GM23248 (cell line): ENCODE results near the gene MYO1A. TPM values are rescaled to one million over a fixed set of nuclear protein-coding genes. Genes with fewer than 3 reads are reported as not detected.

ENCODE experiments used
- DNase-seq: peaks from one replicate; pipeline ENCODE4 v3.0.0-alpha.2; 2015
- H2AFZ ChIP-seq: fragments of 200-600 bp; sonication (generic); 2 replicates; pipeline ENCODE4 v1.6.1; 2016; ENCODE audit warnings: antibody characterized with exemption
- H3F3A ChIP-seq: fragments of 200-600 bp; sonication (generic); 2 replicates; pipeline ENCODE4 v1.6.1; 2016; ENCODE audit warnings: mild to moderate bottlenecking, antibody characterized with exemption, mixed run types; ENCODE audit not compliant: insufficient read depth
- H3K27ac ChIP-seq: fragments of 200-600 bp; sonication (generic); 2 replicates; pipeline ENCODE4 v1.5.1; 2016; ENCODE audit warnings: mild to moderate bottlenecking
- H3K27me3 ChIP-seq: fragments of 200-600 bp; sonication (generic); replicated peaks from 2 replicates; pipeline ENCODE4 v1.6.1; 2016; ENCODE audit warnings: mild to moderate bottlenecking; ENCODE audit not compliant: insufficient read depth
- H3K36me3 ChIP-seq: fragments of 200-600 bp; sonication (generic); 2 replicates; pipeline ENCODE4 v1.6.1; 2016; ENCODE audit warnings: low read depth, mild to moderate bottlenecking
- H3K4me1 ChIP-seq: fragments of 200-600 bp; sonication (generic); 2 replicates; pipeline ENCODE4 v1.6.1; 2016; ENCODE audit warnings: mild to moderate bottlenecking; ENCODE audit not compliant: insufficient read depth
- H3K4me2 ChIP-seq: fragments of 200-600 bp; sonication (generic); one replicate; pipeline ENCODE4 v1.6.1; 2016; ENCODE audit warnings: mild to moderate bottlenecking; ENCODE audit not compliant: unreplicated experiment
- H3K4me3 ChIP-seq: fragments of 200-600 bp; sonication (generic); 2 replicates; pipeline ENCODE4 v1.5.1; 2016; ENCODE audit warnings: mild to moderate bottlenecking
- H3K79me2 ChIP-seq: fragments of 200-600 bp; sonication (generic); 2 replicates; pipeline ENCODE4 v1.6.1; 2016; ENCODE audit warnings: mild to moderate bottlenecking; ENCODE audit not compliant: insufficient read depth
- H3K9ac ChIP-seq: fragments of 200-600 bp; sonication (generic); 2 replicates; pipeline ENCODE4 v1.6.1; 2016; ENCODE audit warnings: mild to moderate bottlenecking
- H3K9me2 ChIP-seq: fragments of 200-600 bp; sonication (generic); 2 replicates; pipeline ENCODE4 v1.6.1; 2016; ENCODE audit warnings: mixed run types, mild to moderate bottlenecking, moderate library complexity; ENCODE audit not compliant: insufficient read depth
- H3K9me3 ChIP-seq: fragments of 200-600 bp; sonication (generic); one replicate; pipeline ENCODE4 v1.6.1; 2017; ENCODE audit warnings: low read depth
- H4K20me1 ChIP-seq: fragments of 200-600 bp; sonication (generic); 2 replicates; pipeline ENCODE4 v1.6.0; 2016; ENCODE audit not compliant: insufficient read depth
- EZH2 ChIP-seq: fragments of 200-600 bp; sonication (generic); IDR thresholded peaks from 2 replicates; pipeline ENCODE4 v1.6.1; 2018; ENCODE audit warnings: antibody characterized with exemption, mild to moderate bottlenecking; ENCODE audit not compliant: insufficient read depth, poor library complexity, severe bottlenecking
- EZH2phosphoT487 ChIP-seq: fragments of 200-600 bp; sonication (generic); IDR thresholded peaks from 2 replicates; pipeline ENCODE4 v1.6.1; 2018; ENCODE audit warnings: antibody characterized with exemption, moderate library complexity, mild to moderate bottlenecking, low read depth; ENCODE audit not compliant: insufficient read depth
- WGBS, 2 experiments: methylation state at CpG; one replicate each; pipeline ENCODE4 v1.1.6; 2015 to 2017; ENCODE audit warnings: low lambda C conversion rate in 2 of 2, low coverage in 1 of 2; ENCODE audit errors: missing lambda C conversion rate in 2 of 2; 5-methylcytosine and 5-hydroxymethylcytosine counted together
- in situ Hi-C: fragments of 300-500 bp; cut with MboI; formaldehyde crosslinking; loops from 2 replicates; pipeline ENCODE4 v1.15.0; 2020
- polyA plus RNA-seq: library from polyadenylated mRNA; unstranded; fragments of >200 nt; fragmentation: Nextera tagmentation; extraction: Ambion mirVana; gene quantifications from 2 replicates; pipeline ENCODE4 v1.2.1, GENCODE V29; 2016
- total RNA-seq: library from RNA; depleted of rRNA; stranded (reverse); fragments of >200 nt; shearing (Covaris generic); gene quantifications from 2 replicates; pipeline ENCODE4 v1.2.3, GENCODE V29; 2014

Gene MYO1A
- total and polyA plus RNA-seq, 2 experiments from 2014 or later: not detected

DNA sequence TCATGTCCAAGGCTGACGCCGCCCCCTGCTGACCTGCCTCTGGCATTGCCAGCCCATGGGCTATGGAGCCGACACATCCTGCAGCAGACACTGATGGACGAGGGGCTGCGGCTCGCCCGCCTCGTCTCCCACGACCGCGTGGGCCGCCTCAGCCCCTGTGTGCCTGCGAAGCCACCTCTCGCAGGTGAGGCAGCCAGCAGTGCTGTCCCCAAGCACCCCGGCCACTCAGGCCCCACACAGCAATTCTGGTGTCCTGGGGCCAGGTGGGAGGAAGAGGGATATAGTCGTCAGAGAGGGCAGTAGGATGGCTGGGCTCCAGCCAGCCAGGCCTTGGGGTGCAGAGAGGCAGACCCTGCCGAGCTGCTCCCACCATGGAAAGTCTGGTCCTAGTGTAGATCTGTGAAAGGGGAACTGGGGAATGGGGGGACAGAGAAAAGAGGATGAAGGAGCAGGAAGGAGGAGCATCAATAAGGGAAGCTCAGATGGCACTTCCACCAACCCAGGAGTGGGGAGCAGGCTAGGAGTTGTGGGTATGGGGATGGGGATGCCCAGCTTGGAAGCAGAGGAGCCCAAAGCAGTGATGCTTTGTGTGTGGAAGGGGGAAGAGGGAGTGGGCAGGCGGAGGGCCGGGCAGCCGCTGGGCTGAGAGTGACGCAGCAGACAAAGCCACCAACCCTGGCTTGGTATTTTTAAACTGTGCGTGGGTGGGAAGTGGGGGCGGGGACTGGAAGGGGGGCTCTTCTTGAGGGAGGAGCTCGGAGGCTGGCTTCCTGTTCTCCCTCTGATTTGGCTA is 43.7 kb upstream of the MYO1A start:
- in situ Hi-C loops: no loop called here
- Histone ChIP-seq H3K9me3 (no peaks in the 10 kb centered on the region), H3F3A (peaks cover 54% of the 10 kb centered on the region), H3K27me3 (no peaks in the 10 kb centered on the region), H3K9ac (peak overlapping the region; percentile 89), H2AFZ (no peak overlapping the region), H3K4me2 (peak overlapping the region; percentile 77), H3K79me2 (peaks cover 42% of the 10 kb centered on the region), H4K20me1 (no peaks in the 10 kb centered on the region), H3K9me2 (no peaks in the 10 kb centered on the region), H3K36me3 (peaks cover 34% of the 10 kb centered on the region), H3K27ac (peak overlapping the region; percentile 77), H3K4me1 (peaks cover 26% of the 10 kb centered on the region), H3K4me3 (peak overlapping the region; percentile 10; the same call in 1 of the 2 replicates)
- DNase-seq: peak; percentile 93
- 29 to 44% methylated on average over 17 to 24 of the region's 24 CpGs for WGBS, 2 experiments
- no peak for TF ChIP-seq EZH2phosphoT487
- TF ChIP-seq EZH2: no peak

DNA sequence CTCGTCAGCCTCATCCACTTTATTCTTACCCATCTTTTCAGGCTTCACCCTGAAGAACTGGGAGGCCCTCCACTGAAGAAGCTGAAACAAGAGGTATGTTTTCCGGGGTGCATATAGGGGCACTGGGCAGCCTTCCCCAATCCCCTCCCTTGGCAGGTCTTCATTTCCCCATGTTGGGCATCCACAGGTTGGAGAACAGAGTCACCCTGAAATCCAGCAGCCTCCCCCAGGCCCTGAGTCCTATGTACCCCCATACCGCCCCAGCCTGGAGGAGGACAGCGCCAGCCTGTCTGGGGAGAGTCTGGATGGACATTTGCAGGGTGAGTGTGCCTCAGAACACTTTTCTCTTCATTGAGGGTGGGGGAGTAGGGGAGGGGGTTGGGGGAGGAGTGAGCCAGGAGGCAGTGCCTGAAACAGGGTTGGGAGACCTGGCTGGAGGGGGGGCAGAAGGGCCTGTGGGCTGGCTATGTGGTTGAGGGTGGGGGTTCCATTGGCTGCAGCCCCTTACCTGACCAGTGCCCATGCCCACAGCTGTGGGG is 43.0 kb upstream of the MYO1A start:
- no peak for DNase-seq
- H4K20me1 ChIP-seq: no peaks in the 10 kb centered on the region
- H3F3A ChIP-seq: peaks cover 51% of the 10 kb centered on the region
- in situ Hi-C loops: no loop called here
- peaks cover 42% of the 10 kb centered on the region for H3K79me2 ChIP-seq
- TF ChIP-seq EZH2 (no peak), EZH2phosphoT487 (no peak)
- H3K4me1 ChIP-seq: peaks cover 26% of the 10 kb centered on the region
- H3K27me3 ChIP-seq: no peaks in the 10 kb centered on the region
- peaks cover 32% of the 10 kb centered on the region for H3K36me3 ChIP-seq
- no peaks in the 10 kb centered on the region for H3K9me3 ChIP-seq
- peak overlapping the region; percentile 89 for H3K9ac ChIP-seq
- WGBS, 2 experiments: 63 to 73% methylated on average over 4 of the region's 4 CpGs
- peak overlapping the region; percentile 93 for H3K4me3 ChIP-seq
- peak overlapping the region; percentile 77 for H3K4me2 ChIP-seq
- no peaks in the 10 kb centered on the region for H3K9me2 ChIP-seq
- peak overlapping the region; percentile 77 for H3K27ac ChIP-seq
- H2AFZ ChIP-seq: no peak overlapping the region

DNA sequence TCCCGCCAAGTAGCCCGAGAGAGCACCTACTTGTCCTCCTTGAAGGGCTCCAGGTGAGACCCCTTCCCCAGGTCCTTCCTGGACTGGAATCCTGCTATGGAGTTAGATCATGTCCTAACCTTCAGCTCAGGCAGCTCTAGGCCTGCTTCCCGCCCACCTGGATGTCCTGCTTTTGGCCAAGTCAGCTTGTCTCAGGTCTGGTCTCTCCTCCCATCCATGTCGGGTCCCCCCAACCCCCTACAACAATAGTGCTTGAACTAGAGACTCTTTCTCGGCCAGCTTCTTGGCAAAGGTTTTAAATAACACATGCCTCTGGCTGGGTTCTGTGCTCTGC is 42.6 kb upstream of the MYO1A start:
- WGBS, 2 experiments: 61 to 64% methylated on average over 5 of the region's 5 CpGs
- TF ChIP-seq EZH2 (no peak), EZH2phosphoT487 (no peak)
- Histone ChIP-seq H3K27me3 (no peaks in the 10 kb centered on the region), H3K4me1 (peaks cover 26% of the 10 kb centered on the region), H3K79me2 (peaks cover 42% of the 10 kb centered on the region), H3K9me2 (no peaks in the 10 kb centered on the region), H3K4me3 (peak overlapping the region; percentile 93; the same call in 1 of the 2 replicates), H4K20me1 (no peaks in the 10 kb centered on the region), H3K9ac (peak overlapping the region; percentile 89), H3K4me2 (peak overlapping the region; percentile 31), H2AFZ (no peak overlapping the region), H3K27ac (peak overlapping the region; percentile 77), H3F3A (peaks cover 46% of the 10 kb centered on the region), H3K36me3 (peaks cover 27% of the 10 kb centered on the region), H3K9me3 (no peaks in the 10 kb centered on the region)
- DNase-seq: no peak
- in situ Hi-C loops: no loop called here

DNA sequence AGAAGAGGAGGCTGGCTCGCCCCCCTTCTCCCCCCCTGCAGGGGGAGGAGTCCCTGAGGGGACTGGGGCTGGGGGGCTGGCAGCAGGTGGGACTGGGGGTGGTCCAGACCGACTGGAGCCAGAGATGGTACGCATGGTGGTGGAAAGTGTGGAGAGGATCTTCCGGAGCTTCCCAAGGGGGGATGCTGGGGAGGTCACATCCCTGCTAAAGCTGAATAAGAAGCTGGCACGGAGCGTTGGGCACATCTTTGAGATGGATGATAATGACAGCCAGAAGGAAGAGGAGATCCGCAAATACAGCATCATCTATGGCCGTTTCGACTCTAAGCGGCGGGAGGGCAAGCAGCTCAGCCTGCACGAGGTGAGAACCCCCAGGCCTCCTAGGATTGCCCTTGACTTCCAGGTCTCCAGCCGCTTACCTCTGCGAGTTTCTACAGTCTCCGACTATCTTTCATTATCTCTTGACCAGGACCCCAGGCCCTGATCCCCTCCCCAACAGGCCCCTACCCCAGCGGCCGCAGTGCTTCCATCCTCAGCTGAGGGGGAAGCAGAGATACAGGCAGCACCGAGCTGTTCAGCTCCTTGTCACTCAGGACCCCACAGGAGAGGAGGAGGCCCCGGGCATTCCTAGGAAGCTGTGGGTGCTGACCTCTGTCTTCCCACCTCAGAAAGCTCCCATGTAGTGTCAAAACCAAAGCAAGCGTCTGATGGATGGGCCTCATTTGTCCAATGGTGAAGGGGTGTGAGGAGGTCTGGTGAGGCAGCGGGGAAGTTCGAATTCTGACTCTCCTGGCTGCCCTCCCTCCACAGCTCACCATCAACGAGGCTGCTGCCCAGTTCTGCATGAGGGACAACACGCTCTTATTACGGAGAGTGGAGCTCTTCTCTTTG is 42.0 kb upstream of the MYO1A start:
- H3K9me3 ChIP-seq: no peaks in the 10 kb centered on the region
- H3K36me3 ChIP-seq: peaks cover 26% of the 10 kb centered on the region
- peak overlapping the region; percentile 85 for H3K27ac ChIP-seq
- TF ChIP-seq EZH2 (no peak), EZH2phosphoT487 (no peak)
- H3F3A ChIP-seq: peaks cover 41% of the 10 kb centered on the region
- DNase-seq: no peak
- peaks cover 42% of the 10 kb centered on the region for H3K79me2 ChIP-seq
- H3K4me3 ChIP-seq: peak overlapping the region; percentile 93
- H3K9ac ChIP-seq: peak overlapping the region; percentile 89
- no peaks in the 10 kb centered on the region for H3K9me2 ChIP-seq
- peak overlapping the region; percentile 86 for H3K4me2 ChIP-seq
- no peaks in the 10 kb centered on the region for H4K20me1 ChIP-seq
- in situ Hi-C loops: no loop called here
- H2AFZ ChIP-seq: no peak overlapping the region
- peaks cover 26% of the 10 kb centered on the region for H3K4me1 ChIP-seq
- WGBS, 2 experiments: 65 to 73% methylated on average over 16 to 25 of the region's 25 CpGs
- H3K27me3 ChIP-seq: no peaks in the 10 kb centered on the region
